D721Med (cell line): ENCODE data around the gene NFIL3.

Experiments used
- DNase-seq: peaks from one replicate; pipeline ENCODE4 v3.0.0; 2011; ENCODE audit warnings: low spot score; ENCODE audit not compliant: insufficient read length
- FAIRE-seq: peaks from 2 replicates; lab custom pipeline; 2011; peaks lifted over from hg19 to GRCh38; lab: Jason Lieb, UNC
- CTCF ChIP-seq: IDR thresholded peaks from 2 replicates; pipeline ENCODE4 v1.5.1; 2012; ENCODE audit warnings: mild to moderate bottlenecking, control low read depth; ENCODE audit not compliant: insufficient read depth; ENCODE audit errors: missing control alignments

The NFIL3 gene

GRCh38 chr9:91407580-91408318, 15.9 kb downstream of the NFIL3 start:
- TF ChIP-seq CTCF: no peak
- FAIRE-seq: no peak
- no peak for DNase-seq

- no peak for TF ChIP-seq CTCF
- no peak for FAIRE-seq
These were observed 18.1 kb downstream of the NFIL3 start for GRCh38 chr9:91405343-91406077.

GRCh38 chr9:91403665-91404543, 19.7 kb downstream of the NFIL3 start:
- FAIRE-seq: no peak
- no peak for TF ChIP-seq CTCF
- no peak for DNase-seq

More at GRCh38 chr9:91405343-91406077, 18.1 kb downstream of the NFIL3 start:
- no peak for DNase-seq

- FAIRE-seq: no peak
- no peak for TF ChIP-seq CTCF
- no peak for DNase-seq
These were observed 24.7 kb downstream of the NFIL3 start for GRCh38 chr9:91398926-91399325.

GRCh38 chr9:91395553-91396471, 27.8 kb downstream of the NFIL3 start:
- no peak for DNase-seq
- no peak for FAIRE-seq
- TF ChIP-seq CTCF: no peak

- DNase-seq (no peak), FAIRE-seq (no peak)
- no peak for TF ChIP-seq CTCF
These were observed 28.5 kb downstream of the NFIL3 start for GRCh38 chr9:91395106-91395552.
